K562 (cell line): ENCODE measurements around the gene FBXO11. TPM values are rescaled to one million over a fixed set of nuclear protein-coding genes. Genes with fewer than 3 reads are reported as not detected.

ENCODE experiments used
- AFF4 ChIP-seq: sonication (generic); formaldehyde crosslinking; IDR thresholded peaks from 2 replicates; pipeline ENCODE4 v1.8.0; 2023; ENCODE audit warnings: mild to moderate bottlenecking, missing genetic modification reagents
- ATF1 ChIP-seq, 2 experiments: fragments of 450-650 bp in 1 of 2; IDR thresholded peaks; 2 replicates each; pipeline ENCODE4 v1.6.1; 2016; ENCODE audit warnings: missing compliant biosample characterization in 1 of 2, missing genetic modification characterization in 1 of 2
- BRCA1 ChIP-seq, 2 experiments: fragments of 450-650 bp in 1 of 2; sonication (generic) in 1 of 2; formaldehyde crosslinking in 1 of 2; IDR thresholded peaks; 2 replicates each; pipeline versions ENCODE4 v1.5.0 to v1.6.1; 2017 to 2020; ENCODE audit warnings: mild to moderate bottlenecking in 1 of 2, missing genetic modification reagents in 1 of 2
- CBFA2T2 ChIP-seq: fragments of 450-650 bp; conservative IDR thresholded peaks from 2 replicates; pipeline ENCODE4 v1.6.1; 2017; ENCODE audit warnings: mild to moderate bottlenecking
- CGGBP1 ChIP-seq: fragments of 250-450 bp; sonication (Bioruptor Pico); IDR thresholded peaks from 2 replicates; pipeline ENCODE4 v1.9.0; 2021; ENCODE audit warnings: mild to moderate bottlenecking
- CHCHD3 ChIP-seq: fragments of 250-450 bp; sonication (Bioruptor Pico); IDR thresholded peaks from 2 replicates; pipeline ENCODE4 v2.1.2; 2022; ENCODE audit warnings: mild to moderate bottlenecking
- EP400 ChIP-seq: fragments of 450-650 bp; IDR thresholded peaks from 2 replicates; pipeline ENCODE4 v1.6.1; 2017; ENCODE audit warnings: antibody characterized with exemption, mild to moderate bottlenecking, moderate library complexity
- FIP1L1 ChIP-seq: fragments of 200-400 bp; formaldehyde crosslinking; IDR thresholded peaks from 2 replicates; pipeline ENCODE4 v1.6.1; 2018; ENCODE audit warnings: mild to moderate bottlenecking, low read depth, low read length; ENCODE audit not compliant: poor library complexity, severe bottlenecking
- GABPB1 ChIP-seq: sonication (generic); formaldehyde crosslinking; IDR thresholded peaks from 2 replicates; pipeline ENCODE4 v1.8.0; 2022; ENCODE audit warnings: mild to moderate bottlenecking, missing genetic modification reagents
- HIVEP1 ChIP-seq: fragments of 250-450 bp; sonication (Bioruptor Pico); IDR thresholded peaks from 2 replicates; pipeline ENCODE4 v1.4.0; 2020; ENCODE audit warnings: mild to moderate bottlenecking
- HMGN3 ChIP-seq: IDR thresholded peaks from 2 replicates; pipeline ENCODE4 v1.6.1; 2011; ENCODE audit warnings: borderline replicate concordance, low read depth, mild to moderate bottlenecking, mixed read lengths, low read length; ENCODE audit not compliant: insufficient read length; ENCODE audit errors: extremely low read depth
- KDM5B ChIP-seq: fragments of 200-600 bp; sonication (generic); IDR thresholded peaks from 2 replicates; pipeline ENCODE4 v1.6.1; 2012; ENCODE audit warnings: low read depth, mild to moderate bottlenecking, moderate library complexity, low read length, control low read depth, inconsistent platforms; ENCODE audit not compliant: insufficient replicate concordance
- MXI1 ChIP-seq: IDR thresholded peaks from 2 replicates; pipeline ENCODE4 v1.6.1; 2011; ENCODE audit warnings: low read depth, mild to moderate bottlenecking, improper control_type of control experiment, low read length
- NCOA4 ChIP-seq: fragments of 450-650 bp; IDR thresholded peaks from 2 replicates; pipeline ENCODE4 v1.6.1; 2018; ENCODE audit warnings: mild to moderate bottlenecking; ENCODE audit not compliant: partially characterized antibody
- NONO ChIP-seq, 2 experiments: fragments of 200-400 bp in 1 of 2; fragments of 450-650 bp in 1 of 2; formaldehyde crosslinking in 1 of 2; IDR thresholded peaks; 2 replicates each; pipeline ENCODE4 v1.6.1; 2017; ENCODE audit warnings: low read depth in 2 of 2, mild to moderate bottlenecking in 2 of 2, moderate library complexity in 2 of 2, low read length in 1 of 2
- POLR2AphosphoS5 ChIP-seq: IDR thresholded peaks from 2 replicates; pipeline ENCODE4 v1.6.1; 2011; ENCODE audit warnings: mild to moderate bottlenecking, low read depth, low read length, moderate library complexity; ENCODE audit not compliant: control insufficient read depth, insufficient read depth
- ZNF124 ChIP-seq: sonication (generic); formaldehyde crosslinking; IDR thresholded peaks from 2 replicates; pipeline ENCODE4 v1.8.1; 2022; ENCODE audit warnings: missing genetic modification reagents
- ZNF444 ChIP-seq: fragments of 250-450 bp; sonication (Bioruptor Pico); IDR thresholded peaks from 2 replicates; pipeline ENCODE4 v1.4.0; 2020; ENCODE audit warnings: mild to moderate bottlenecking, moderate library complexity
- ZZZ3 ChIP-seq: fragments of 450-650 bp; IDR thresholded peaks from 2 replicates; pipeline ENCODE4 v1.6.1; 2016; ENCODE audit warnings: antibody characterized with exemption, mild to moderate bottlenecking, moderate library complexity
- polyA plus RNA-seq, 8 experiments: library from polyadenylated mRNA; depleted of rRNA in 4 of 8; stranded (reverse) in 5 of 8; unstranded in 3 of 8; fragments of >200 nt; fragmentation: Nextera tagmentation in 2 of 8; fragmentation: Illumina TruSeq in 1 of 8; extraction: Ambion mirVana in 2 of 8; extraction: Trizol in 1 of 8; gene quantifications; 2 replicates each; pipeline versions ENCODE4 v1.2.1 to v1.2.3, GENCODE V29; 2011 to 2014; ENCODE audit warnings: inconsistent platforms in 1 of 8, missing spikeins in 1 of 8
- total RNA-seq, 7 experiments: library from RNA; depleted of rRNA in 6 of 7; stranded (reverse); fragments of >200 nt in 6 of 7; fragmentation: Illumina TruSeq in 2 of 7; extraction: Trizol in 2 of 7; gene quantifications; 2 replicates each; pipeline versions ENCODE4 v1.2.1 to v1.2.3, GENCODE V29; 2011 to 2021; ENCODE audit warnings: low replicate concordance in 1 of 7
- TF ChIP-seq, protein P1 (sequence below): sonication (generic); formaldehyde crosslinking; IDR thresholded peaks from 2 replicates; pipeline ENCODE4 v1.8.1; 2023; ENCODE audit warnings: mild to moderate bottlenecking, missing genetic modification reagents

Gene FBXO11
- total and polyA plus RNA-seq, 9 of the 15 experiments (the other 6 are each of a cell fraction or from before 2014, with no cell fraction given), result 8.8 to 44.5 (median 24.1) TPM

GRCh38 chr2:47782671-47783485, 123.4 kb downstream of the FBXO11 start, which contains the start of gene MSH6 (continued):
- TF ChIP-seq CGGBP1 (CRISPR knock-in tag), result no peak
- no peak for TF ChIP-seq MXI1
- 0 out of 2 replicates have a peak, but pooled peaks have one; percentile 65 for TF ChIP-seq ZZZ3
- TF ChIP-seq ZNF444 (CRISPR knock-in tag), result no peak
- 0 out of 2 replicates have a peak, but pooled peaks have one; percentile 42 for TF ChIP-seq HIVEP1 (CRISPR knock-in tag)
- TF ChIP-seq EP400, result peak; percentile 89; the same call in 1 of the 2 replicates
- TF ChIP-seq ATF1 (CRISPR knock-in tag; IDR thresholded peaks at IDR 0.05), result no peak
- peak; percentile 81 for TF ChIP-seq ATF1 (tag; IDR thresholded peaks at IDR 0.05)
- TF ChIP-seq, protein P1, sequence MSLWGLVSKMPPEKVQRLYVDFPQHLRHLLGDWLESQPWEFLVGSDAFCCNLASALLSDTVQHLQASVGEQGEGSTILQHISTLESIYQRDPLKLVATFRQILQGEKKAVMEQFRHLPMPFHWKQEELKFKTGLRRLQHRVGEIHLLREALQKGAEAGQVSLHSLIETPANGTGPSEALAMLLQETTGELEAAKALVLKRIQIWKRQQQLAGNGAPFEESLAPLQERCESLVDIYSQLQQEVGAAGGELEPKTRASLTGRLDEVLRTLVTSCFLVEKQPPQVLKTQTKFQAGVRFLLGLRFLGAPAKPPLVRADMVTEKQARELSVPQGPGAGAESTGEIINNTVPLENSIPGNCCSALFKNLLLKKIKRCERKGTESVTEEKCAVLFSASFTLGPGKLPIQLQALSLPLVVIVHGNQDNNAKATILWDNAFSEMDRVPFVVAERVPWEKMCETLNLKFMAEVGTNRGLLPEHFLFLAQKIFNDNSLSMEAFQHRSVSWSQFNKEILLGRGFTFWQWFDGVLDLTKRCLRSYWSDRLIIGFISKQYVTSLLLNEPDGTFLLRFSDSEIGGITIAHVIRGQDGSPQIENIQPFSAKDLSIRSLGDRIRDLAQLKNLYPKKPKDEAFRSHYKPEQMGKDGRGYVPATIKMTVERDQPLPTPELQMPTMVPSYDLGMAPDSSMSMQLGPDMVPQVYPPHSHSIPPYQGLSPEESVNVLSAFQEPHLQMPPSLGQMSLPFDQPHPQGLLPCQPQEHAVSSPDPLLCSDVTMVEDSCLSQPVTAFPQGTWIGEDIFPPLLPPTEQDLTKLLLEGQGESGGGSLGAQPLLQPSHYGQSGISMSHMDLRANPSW, result peak; percentile 67; the same call in 1 of the 2 replicates
- peak; percentile 75; the same call in 1 of the 2 replicates for TF ChIP-seq AFF4 (CRISPR knock-in tag)
- TF ChIP-seq GABPB1 (CRISPR knock-in tag), result 0 out of 2 replicates have a peak, but pooled peaks have one; percentile 9
- no peak for TF ChIP-seq NCOA4
- TF ChIP-seq FIP1L1, result peak; percentile 59
- peak; percentile 18 to 52; a peak in 2 of 4 replicates for TF ChIP-seq NONO (IDR thresholded peaks at IDR 0.05; ENCODE audit: low read depth in 2 of 2, low read length in 1 of 2)
- TF ChIP-seq CBFA2T2, result no peak
- TF ChIP-seq KDM5B, result peak; percentile 71
- TF ChIP-seq BRCA1 (IDR thresholded peaks at IDR 0.05), result no peak
- TF ChIP-seq BRCA1 (CRISPR knock-in tag; IDR thresholded peaks at IDR 0.05), result no peak
- TF ChIP-seq ZNF124 (CRISPR knock-in tag), result no peak
- TF ChIP-seq CHCHD3, result no peak
- TF ChIP-seq HMGN3, result peak; percentile 73
- TF ChIP-seq POLR2AphosphoS5, result peak; percentile 89
